Gastroesophageal sphincter (tissue), 3 donors: Measurements from ENCODE around the gene SNX13.

ENCODE experiments used
- CTCF ChIP-seq, 4 experiments: fragments of 200-600 bp in 2 of 4; fragments of 450-650 bp in 2 of 4; sonication (generic) in 1 of 4; IDR thresholded peaks; one replicate each; pipeline ENCODE4 v1.5.1; 2017 to 2019; ENCODE audit warnings: antibody characterized with exemption in 4 of 4, mild to moderate bottlenecking in 2 of 4, moderate library complexity in 2 of 4
- EP300 ChIP-seq: sonication (generic); formaldehyde crosslinking; IDR thresholded peaks from one replicate; pipeline ENCODE4 v1.6.1; 2017; ENCODE audit warnings: antibody characterized with exemption, mild to moderate bottlenecking
- POLR2A ChIP-seq, 2 donors: fragments of 450-650 bp; IDR thresholded peaks; one replicate each; pipeline ENCODE4 v1.6.1; 2017; ENCODE audit warnings: antibody characterized with exemption in 2 of 2, mild to moderate bottlenecking in 2 of 2, moderate library complexity in 1 of 2
- POLR2AphosphoS5 ChIP-seq: sonication (generic); formaldehyde crosslinking; IDR thresholded peaks from one replicate; pipeline ENCODE4 v1.6.1; 2017; ENCODE audit warnings: antibody characterized with exemption

GRCh38 chr7:17863809-17864143 is 76.5 kb downstream of the SNX13 start:
- TF ChIP-seq CTCF (IDR thresholded peaks at IDR 0.05), result no peak
- no peak for TF ChIP-seq POLR2AphosphoS5
- no peak for TF ChIP-seq POLR2A (IDR thresholded peaks at IDR 0.05)
- no peak for TF ChIP-seq EP300
